Epithelial cell of esophagus (primary cell): Measurements from ENCODE around the gene RASSF1.
A peak's percentile ranks its signal among the peaks of the same experiment; 100 is the strongest.

Experiments
- DNase-seq: peaks from one replicate; pipeline ENCODE4 v3.0.0; 2010; ENCODE audit warnings: low read depth
- H3K4me3 ChIP-seq: 2 replicates; pipeline ENCODE4 v1.5.1; 2011; ENCODE audit warnings: mild to moderate bottlenecking, low read length, control low read depth
- TF ChIP-seq, protein P1 (sequence below): IDR thresholded peaks from 2 replicates; pipeline ENCODE4 v1.5.1; 2011; ENCODE audit warnings: low read depth, mild to moderate bottlenecking, low read length, control low read depth, inconsistent platforms; ENCODE audit not compliant: insufficient read depth; ENCODE audit errors: missing control alignments

Gene RASSF1

DNA sequence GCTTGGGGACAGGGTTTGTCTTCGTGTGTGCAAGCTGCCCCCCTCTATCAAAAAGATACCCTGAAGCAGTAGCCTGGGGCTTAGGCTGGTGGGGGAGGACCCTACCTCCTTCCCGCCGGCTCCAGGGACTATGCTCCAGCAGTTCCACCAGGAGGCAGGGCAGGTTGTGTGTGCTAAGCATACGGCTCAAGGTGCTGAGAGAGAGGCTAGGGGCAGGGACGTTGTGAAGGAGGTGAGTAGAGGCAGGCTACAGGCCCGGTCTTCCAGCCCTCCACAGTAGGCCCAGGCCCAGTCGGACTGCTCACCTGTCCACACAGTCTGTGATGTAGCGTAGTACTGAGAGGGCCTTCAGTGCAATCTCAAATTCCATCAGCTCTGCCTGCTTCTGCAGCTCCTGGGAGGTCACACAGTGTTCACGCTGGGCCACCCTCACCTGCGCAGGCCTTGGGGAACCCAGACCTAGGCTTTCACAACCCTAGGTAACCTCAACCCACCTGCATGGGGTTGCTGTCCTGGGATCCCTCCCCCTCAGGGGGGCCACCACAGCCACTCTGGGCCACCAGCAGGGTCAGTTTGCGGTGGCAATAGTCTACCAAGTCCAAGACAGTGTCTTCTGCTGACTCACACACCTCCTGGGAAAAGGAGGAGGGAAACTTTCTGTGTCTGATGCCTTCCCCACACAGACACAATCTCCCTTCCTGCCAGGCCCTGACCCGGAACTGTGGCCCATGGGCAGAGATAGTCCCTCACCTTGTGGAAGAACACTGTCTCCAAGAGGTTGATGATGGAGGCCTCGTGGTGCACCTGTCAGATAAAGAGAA lies 2.4 kb upstream of the RASSF1 start:
- TF ChIP-seq, protein P1, sequence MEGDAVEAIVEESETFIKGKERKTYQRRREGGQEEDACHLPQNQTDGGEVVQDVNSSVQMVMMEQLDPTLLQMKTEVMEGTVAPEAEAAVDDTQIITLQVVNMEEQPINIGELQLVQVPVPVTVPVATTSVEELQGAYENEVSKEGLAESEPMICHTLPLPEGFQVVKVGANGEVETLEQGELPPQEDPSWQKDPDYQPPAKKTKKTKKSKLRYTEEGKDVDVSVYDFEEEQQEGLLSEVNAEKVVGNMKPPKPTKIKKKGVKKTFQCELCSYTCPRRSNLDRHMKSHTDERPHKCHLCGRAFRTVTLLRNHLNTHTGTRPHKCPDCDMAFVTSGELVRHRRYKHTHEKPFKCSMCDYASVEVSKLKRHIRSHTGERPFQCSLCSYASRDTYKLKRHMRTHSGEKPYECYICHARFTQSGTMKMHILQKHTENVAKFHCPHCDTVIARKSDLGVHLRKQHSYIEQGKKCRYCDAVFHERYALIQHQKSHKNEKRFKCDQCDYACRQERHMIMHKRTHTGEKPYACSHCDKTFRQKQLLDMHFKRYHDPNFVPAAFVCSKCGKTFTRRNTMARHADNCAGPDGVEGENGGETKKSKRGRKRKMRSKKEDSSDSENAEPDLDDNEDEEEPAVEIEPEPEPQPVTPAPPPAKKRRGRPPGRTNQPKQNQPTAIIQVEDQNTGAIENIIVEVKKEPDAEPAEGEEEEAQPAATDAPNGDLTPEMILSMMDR = no peak
- DNase-seq = no peak
- H3K4me3 ChIP-seq = no peak overlapping the region

DNA sequence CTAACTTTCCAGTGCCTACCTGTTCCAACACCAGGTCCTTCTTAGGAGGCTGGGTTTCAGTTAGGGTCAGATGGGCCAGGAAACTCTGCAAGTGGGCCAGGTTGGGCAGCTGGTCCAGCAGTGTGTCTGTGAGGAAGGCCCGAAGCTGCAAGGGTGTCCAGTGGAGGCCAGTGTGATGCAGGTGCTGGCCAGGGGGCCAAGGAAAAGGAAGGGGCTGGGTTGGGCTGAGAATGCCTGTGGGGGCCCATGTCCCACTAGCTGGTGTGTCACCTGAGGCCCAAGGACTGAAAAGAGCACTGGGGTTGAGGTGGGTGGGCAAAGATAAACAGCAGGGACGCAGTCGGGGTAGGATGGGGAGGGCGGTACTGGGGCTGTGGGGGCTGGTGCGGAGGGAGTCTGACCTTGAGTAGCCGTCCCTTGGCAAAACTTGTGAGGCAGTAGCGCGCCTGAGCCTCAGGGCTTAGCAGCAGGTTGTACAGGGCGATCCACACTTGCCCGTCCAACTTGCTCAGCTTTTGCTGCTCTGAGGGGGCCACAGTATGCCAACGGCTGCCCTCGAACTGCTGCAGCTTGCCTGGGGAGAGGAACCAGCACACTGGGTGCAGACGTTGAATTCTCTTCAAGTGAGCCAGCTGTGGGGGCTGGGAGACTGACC lies 1.5 kb upstream of the RASSF1 start:
- TF ChIP-seq, protein P1 = no peak
- DNase-seq = no peak
- no peak overlapping the region for H3K4me3 ChIP-seq

DNA sequence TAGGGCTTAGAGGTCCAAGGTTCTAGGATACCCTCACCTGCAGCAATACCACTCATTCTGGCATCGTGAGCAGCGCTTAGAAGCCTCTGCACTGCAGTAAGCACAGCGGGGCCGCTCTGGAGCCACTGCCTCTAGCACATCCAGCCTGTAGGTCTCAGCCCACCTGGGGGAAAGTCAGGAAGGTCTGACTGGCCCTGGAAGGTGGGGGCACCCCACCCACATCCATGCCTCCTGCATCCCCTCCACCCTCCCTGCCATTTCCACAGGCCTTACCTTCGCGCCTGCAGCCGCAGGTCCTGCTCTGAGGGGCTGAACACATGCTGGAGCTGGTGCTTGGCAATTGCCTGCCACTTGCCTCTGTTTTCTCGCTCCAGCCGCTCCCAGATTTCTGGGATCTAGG lies 901 bp upstream of the RASSF1 start:
- TF ChIP-seq, protein P1 = no peak
- no peak overlapping the region for H3K4me3 ChIP-seq
- no peak for DNase-seq

DNA sequence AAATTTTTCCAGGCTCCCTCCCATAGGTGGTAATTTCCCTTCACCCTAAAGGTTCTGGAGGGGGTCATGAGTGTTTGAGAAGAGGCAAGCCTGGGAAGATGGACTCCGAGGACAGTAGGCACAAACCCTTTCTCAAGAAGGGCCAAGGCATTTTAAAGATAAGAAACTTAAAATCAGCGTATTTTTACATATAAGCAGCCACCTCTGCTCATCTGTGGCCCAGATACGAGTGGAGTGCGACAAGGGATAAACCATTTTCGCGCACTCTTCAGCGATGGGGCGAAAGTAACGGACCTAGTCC lies 539 bp downstream of the RASSF1 start:
- H3K4me3 ChIP-seq = peak overlapping the region; percentile 59
- TF ChIP-seq, protein P1 = no peak
- no peak for DNase-seq

DNA sequence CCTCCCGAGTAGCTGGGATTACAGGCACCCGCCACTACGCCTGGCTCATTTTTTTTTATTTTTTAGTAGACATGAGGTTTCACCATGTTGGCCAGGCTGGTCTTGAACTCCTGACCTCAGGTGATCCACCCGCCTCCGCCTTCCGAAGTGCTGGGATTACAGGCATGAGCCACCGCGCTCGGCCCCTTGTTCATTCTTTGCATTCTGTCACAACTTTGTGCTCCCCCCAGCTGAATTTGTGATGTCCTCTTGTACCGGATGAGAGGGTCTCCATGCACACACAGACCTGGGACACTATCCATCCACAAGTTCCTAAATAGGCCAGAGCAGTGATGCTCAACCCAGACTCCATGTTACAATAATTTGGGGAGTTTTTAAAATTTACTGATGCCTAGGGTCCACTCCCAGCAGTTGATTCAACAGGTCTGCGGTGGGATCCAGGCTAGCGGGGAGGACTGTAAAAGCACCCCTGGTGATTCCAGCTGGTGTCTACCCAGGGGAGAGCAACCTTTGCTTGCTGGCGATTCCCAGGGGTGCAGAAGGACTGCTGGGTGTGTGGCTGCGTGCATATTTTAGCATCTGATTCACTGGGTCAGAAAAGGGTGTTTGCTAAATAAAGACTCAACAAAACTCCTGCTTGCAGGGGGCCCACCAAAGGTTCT lies 1.0 kb downstream of the RASSF1 start:
- TF ChIP-seq, protein P1 = no peak
- peak overlapping the region; percentile 59 for H3K4me3 ChIP-seq
- no peak for DNase-seq

DNA sequence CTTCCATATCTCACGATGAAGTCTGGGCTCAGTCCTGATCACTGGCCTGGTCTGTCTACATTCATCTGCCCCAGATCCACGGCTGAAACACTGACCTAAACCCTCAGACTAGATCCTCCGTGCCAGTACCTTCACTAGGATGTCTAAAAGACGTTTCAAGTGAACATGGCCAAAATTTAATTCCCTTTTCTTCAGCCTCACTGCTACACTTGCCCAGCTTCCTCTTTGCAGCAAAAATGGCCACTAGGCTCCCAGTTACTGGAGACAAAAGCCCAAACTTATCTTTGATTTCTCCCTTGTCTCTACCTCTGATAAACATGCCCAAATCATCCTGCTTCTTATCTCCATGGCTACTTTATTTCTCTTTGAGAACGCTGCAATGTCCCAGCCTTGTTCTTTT lies 1.7 kb downstream of the RASSF1 start:
- DNase-seq = no peak
- TF ChIP-seq, protein P1 = no peak
- H3K4me3 ChIP-seq = no peak overlapping the region
